ENCODE results near the gene PPP2R3A.
"Not testable (repeated sequence)": the region's sequence is repeated elsewhere in the genome, so short reads cannot be mapped to it uniquely, and the experiment has no call there.

The PPP2R3A gene

DNA sequence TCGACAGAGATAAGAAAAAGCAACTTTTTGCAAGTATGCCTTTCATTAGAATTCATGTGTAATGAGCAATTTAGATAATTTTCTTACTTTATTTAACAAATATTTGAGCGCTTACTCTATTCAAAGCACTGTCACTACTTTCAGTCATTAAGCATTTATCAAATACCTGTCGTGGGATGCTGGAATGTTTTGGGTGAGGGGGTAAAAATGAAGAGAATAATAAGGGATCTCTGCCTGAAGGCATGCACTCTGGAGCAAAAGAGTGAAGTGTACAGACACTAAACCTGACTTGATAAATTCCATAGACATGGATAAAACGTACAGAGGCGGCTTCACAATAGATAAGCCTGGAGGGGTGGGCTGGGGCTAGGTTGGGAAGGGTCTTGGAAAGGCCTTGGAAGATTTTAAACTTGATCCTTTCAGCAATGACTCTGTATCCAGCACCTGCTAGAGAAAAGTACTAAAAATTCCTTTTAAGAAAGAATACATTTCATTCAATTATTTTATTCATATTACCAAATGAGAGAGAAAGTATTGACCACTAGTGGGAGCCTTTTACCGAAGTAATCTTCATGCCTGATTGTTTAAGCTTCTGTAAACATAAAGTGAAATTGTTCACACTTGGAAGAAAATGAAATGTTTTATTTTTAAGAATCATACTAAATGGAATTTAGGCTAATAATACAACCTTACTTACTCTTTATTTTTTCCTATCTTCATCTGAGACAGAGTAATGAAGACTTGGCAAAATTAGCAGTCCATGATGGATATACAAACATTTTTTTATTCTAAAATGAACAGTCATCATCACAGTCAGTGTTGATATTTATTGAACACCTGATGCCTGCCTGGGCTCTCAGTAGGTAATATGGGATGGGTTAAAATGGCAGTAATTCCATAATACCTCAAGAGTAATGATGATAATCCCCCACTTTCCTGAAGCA is 113.2 kb downstream of the PPP2R3A start:
- in situ Hi-C loops (cut with HindIII; ENCODE audit: low sequenced_read_pairs): no loop called here

DNA sequence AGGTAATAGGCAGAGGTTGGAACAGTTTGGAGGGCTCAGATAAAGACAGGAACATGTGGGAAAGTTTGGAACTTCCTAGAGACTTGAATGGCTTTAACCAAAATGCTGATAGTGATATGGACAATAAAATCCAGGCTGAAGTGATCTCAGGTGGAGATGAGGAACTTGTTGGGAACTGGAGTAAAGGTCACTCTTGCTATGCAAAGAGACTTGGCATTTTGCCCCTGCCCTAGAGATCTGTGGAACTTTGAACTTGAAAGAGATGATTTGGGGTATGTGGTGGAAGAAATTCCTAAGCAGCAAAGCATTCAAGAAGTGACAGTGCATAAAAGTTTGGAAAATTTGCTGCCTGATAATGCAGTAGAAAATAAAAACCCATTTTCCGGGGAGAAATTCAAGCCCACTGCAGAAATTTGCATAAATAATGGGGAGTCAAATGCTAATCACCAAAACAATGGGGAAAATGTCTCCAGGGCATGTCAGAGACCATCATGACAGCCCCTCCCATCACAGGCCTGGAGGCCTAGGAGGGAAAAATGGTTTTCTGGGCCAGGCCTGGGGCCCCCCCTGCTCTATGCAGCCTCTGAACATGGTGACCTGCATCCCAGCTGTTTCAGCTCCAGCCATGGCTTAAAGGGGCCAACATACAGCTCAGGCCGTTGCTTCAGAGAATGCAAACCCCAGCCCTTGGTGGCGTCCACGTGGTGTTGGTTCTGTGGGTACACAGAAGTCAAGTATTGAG is 118.3 kb downstream of the PPP2R3A start:
- in situ Hi-C loops (cut with HindIII; ENCODE audit: low sequenced_read_pairs): not testable (repeated sequence)

DNA sequence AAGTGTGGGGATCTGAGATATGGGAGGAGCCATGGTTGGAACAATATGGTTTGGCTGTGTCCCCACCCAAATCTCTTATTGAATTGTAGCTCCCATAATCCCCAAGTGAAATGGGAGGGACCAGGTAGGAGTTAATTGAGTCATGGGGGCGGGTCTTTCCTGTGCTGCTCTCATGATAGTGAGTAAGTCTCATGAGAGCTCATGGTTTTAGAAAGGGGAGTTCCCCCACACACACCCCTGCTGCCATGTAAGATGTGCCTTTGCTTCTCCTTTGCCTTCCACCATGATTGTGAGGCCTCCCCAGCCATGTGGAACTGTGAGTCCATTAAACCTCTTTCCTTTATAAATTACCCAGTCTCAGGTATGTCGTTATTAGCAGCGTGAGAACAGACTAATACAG is 119.5 kb downstream of the PPP2R3A start:
- in situ Hi-C loops (cut with HindIII; ENCODE audit: low sequenced_read_pairs): not testable (repeated sequence)

DNA sequence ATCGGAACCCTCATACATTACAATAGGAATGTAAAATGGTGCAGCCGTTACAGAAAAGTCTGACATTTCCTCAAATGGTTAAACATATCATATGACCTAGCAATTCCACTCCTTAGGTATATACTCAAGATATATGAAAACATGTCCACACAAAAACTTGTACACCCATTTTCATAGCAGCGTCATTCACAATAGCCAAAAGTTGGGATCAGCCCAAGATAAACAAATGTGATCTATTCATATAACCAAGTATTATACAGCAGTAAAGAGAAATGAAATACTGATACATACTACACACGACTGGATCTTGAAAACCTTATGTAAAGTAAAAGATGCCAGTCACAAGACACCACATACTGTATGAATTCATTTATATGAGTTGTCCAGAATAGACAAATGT is 128.2 kb downstream of the PPP2R3A start:
- in situ Hi-C loops (cut with HindIII; ENCODE audit: low sequenced_read_pairs): no loop called here

DNA sequence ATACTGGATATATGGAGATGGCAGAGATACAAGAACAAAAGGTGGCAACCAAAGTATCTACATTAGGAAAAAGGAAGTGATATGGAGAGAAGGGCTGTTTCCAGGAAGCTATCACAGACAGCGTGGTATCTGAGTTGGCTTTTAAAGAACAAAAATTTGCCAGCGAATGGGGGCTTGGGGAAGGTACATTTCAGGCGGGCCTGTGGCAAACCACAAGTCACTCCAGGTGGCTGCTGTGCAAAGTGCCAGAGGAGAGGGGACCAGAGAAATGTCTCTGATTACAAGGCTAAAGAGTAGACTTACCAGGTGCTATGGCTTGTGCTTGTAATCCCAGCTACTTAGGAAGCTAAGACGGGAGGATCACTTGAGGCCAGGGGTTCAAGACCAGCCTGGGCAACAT is 139.5 kb downstream of the PPP2R3A start:
- in situ Hi-C loops (cut with HindIII; ENCODE audit: low sequenced_read_pairs): no loop called here

DNA sequence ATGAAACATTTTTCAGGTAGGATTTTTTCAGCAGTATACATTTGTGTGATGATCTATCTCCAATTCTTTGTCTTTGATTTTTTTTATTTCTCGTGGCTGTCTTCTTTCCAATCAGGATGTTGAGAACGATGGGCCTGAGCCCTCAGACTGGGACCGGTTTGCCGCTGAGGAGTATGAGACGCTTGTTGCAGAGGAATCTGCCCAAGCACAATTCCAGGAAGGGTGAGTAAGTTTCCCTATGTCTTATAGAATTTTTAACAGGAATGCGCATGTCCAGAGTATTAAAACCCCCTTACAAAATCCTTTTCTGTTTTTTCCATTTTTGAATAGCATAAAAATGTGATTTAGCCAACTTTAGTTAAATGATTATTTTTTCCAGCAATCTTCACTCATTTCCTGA is 140.6 kb downstream of the PPP2R3A start:
- in situ Hi-C loops (cut with HindIII; ENCODE audit: low sequenced_read_pairs): no loop called here

DNA sequence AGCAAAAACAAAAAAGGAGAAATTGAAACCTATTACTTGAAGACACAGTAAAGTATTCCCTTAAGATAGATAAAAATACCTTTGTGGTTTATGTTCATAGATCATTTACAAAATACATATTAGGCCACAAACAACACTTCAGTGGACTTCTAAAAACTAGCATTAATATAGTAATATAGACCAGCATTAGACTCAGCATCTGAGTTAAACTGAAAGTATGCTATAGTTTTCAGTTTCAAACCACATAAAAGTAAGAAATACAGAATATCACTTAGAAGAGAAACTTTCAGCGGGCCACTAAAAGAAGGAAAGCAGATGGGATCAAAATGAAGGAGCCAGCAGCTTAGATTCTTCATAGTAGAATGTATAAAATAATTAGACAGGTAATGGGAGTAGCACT is 144.0 kb downstream of the PPP2R3A start:
- in situ Hi-C loops (cut with HindIII; ENCODE audit: low sequenced_read_pairs): no loop called here

DNA sequence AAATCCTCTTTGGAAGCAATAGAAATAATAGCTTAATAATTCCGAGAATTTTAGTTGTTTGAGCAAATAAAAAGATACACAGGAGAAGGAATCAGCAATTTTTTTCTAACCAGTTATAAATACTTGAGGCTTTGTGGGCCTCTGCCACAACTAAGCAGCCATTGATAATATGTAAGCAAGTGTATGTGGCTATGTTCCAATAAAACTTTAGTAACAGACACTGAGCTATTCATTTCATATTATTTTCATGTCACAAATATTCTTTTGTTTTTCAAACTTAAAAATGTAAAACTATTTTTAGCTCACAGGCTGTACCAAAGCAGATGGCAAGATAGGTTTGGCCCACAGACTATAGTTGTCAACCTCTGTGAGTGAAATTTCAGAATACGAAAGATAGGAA is 145.0 kb downstream of the PPP2R3A start:
- in situ Hi-C loops (cut with HindIII; ENCODE audit: low sequenced_read_pairs): no loop called here

DNA sequence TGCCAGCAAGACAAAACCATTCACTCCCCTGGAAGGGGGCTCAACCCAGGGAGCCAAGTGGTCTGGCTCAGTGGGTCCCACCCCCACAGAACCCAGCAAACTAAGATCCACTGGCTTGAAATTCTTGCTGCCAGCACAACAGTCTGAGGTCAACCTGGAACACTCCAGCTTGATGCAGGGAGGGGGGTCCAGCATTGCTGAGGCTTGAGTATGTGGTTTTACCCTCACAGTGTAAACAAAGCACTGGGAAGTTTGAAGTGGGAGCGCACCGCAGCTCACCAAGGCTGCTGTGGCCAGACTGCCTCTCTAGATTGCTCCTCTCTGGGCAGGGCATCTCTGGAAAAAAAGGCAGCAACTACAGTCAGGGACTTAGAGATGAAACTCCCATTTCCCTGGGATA is 148.9 kb downstream of the PPP2R3A start:
- in situ Hi-C loops (cut with HindIII; ENCODE audit: low sequenced_read_pairs): no loop called here

DNA sequence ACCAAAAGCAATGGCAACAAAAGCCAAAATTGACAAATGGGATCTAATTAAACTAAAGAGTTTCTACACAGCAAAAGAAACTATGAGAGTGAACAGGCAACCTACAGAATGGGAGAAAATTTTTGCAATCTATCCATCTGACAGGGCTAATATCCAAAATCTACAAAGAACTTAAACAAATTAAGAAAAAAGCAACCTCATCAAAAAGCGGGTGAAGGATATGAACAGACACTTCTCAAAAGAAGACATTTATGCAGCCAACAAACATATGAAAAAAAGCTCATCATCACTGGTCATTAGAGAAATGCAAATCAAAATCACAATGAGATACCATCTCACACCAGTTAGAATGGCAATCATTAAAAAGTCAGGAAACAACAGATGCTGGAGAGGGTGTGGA is 153.8 kb downstream of the PPP2R3A start:
- in situ Hi-C loops (cut with HindIII; ENCODE audit: low sequenced_read_pairs): not testable (repeated sequence)

DNA sequence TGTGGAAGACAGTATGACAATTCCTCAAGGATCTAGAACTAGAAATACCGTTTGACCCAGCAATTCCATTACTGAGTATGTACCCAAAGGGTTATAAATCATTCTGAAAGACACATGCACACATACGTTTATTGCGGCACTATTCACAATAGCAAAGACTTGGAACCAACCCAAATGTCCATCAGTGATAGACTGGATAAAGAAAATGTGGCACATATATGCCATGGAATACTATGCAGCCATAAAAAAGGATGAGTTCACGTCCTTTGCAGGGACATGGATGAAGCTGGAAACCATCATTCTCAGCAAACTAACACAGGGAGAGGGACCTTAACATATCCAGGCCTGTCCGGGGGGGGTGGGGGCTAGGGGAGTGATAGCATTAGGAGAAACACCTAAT is 154.3 kb downstream of the PPP2R3A start:
- in situ Hi-C loops (cut with HindIII; ENCODE audit: low sequenced_read_pairs): not testable (repeated sequence)

DNA sequence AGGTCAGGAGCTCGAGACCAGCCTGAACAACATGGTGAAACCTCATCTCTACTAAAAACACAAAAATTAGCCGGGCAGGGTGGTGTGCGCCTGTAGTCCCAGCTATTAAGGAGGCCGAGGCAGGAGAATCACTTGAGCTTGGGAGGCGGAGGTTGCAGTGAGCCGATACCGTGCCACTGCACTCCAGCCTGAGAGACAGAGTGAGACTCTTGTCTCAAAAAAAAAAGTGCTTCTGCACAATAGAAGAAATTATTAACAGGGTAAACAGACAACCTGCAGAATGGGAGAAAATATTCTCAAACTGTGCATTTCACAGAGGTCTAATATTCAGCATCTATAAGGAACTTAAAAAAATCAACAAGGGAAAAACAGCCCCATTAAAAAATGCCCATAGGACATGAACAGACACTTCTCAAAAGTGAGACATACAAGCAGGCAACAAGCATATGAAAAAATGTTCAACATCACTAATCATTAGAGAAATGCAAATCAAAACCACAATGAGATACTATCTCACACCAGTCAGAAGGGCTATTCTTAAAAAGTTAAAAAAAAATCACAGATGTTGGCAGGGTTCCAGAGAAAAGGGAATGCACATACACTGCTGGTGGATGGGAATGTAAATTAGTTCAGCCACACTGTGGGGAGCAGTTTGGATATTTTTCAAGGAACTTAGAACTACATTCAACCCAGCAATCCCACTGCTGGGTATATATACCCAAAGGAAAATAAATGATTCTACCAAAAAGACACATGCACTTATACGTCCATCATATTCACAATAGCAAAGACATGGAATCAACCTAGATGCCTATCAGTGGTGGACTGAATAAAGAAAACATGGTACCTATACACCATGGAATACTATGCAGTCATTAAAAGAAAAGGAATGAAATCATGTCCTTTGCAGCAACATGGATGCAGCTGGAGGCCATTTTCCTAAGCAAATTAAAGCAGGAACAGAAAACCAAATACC is 155.1 kb downstream of the PPP2R3A start:
- in situ Hi-C loops (cut with HindIII; ENCODE audit: low sequenced_read_pairs): no loop called here

DNA sequence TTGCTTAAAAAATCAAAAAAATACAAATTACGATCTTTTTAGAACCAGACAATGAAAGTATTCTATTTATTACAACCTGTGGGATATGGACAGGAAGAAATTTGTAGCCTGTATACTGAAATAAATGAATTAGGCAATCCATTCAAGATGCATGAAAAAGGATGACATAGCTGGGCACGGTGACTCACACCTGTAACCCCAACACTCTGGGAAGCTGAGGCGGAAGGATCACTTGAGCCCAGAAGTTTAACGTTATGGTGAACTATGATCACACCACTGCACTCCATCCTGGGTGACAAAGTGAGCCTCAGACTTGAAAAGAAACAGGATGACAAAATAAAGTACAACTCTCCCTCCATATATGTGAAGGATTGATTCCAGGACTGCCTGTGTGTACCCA is 156.5 kb downstream of the PPP2R3A start:
- in situ Hi-C loops (cut with HindIII; ENCODE audit: low sequenced_read_pairs): no loop called here

DNA sequence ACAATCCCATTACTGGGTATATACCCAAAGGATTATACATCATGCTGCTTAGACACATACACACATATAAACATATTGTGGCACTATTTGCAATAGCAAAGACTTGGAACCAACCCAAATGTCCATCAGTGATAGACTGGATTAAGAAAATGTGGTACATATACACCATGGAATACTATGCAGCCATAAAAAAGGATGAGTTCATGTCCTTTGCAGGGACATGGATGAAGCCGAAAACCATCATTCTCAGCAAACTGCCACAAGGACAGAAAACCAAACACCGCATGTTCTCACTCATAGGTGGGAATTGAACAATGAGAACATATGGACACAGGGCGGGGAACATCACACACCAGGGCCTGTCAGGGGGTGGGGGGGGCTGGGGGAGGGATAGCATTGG is 166.1 kb downstream of the PPP2R3A start:
- in situ Hi-C loops (cut with HindIII; ENCODE audit: low sequenced_read_pairs): not testable (repeated sequence)

DNA sequence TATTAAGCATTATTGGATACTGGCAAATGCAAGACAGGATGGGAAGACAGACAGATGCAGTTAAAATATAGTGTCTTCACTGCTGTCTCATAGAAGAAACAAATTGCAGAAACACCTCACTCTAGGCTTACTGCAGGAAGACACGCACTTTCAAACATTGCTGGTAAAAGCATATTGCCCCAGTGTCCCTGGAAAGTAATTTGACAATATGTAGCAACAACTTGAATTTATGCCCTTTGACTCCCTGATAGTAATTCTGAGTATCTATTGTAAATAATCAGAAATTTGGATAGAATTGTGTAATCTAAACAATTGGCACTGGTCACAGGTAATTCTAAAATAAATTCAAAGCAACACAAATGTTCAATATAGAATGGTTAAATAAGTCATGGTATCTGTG is 168.6 kb downstream of the PPP2R3A start:
- in situ Hi-C loops (cut with HindIII; ENCODE audit: low sequenced_read_pairs): no loop called here

DNA sequence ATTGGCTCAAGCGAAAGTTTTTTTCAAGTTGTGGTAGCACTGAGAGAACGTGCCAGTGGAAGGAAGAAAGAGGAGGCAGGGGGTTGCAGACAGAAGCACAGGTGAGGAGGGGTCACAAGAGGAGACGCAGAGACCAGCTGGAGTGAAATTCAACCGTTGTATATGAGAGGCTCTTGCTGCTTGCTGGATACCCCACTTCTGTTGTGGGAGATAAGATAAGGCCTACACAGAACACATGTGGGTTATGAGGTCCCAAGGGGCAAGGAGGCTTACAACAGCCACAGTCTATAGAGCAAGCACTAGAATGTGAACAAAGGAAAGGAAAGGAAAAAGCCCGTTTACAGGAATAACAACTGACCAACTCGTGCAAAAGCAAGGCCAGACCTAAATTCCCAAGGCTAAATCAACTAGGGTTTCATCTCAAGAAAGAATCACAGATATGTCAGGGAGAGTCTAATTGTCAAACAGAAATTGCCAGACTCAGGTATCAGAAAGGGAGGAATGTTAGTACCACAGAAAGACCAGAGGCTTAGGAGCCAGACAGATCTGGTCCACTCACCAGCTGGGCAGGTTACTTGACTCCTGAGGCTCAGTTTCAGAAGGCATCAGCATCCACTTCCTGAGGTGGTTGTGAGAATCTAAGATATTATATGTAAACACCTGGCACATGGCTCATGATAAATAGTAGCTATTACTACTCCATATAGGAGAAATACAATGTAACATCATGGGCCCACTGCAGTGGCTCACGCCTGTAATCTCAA is 169.7 kb downstream of the PPP2R3A start:
- in situ Hi-C loops (cut with HindIII; ENCODE audit: low sequenced_read_pairs): no loop called here

DNA sequence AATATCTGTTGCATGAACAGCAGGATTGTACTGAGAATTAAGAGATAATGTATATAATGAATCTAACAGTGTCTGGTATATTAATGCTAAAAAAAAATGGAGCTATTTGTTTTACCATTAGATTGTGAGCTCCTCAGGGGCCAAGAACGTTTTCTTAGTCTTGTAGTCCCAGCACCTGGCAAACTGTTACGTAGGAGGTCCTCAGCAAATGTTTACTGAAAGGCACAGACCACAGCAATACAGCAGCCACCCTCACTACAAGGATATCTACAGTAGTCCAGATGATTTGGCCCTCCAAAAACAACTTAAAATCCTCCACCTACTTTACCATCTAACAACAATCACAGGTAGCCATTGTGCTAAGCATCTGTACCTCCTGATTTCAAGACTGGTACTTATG is 170.9 kb downstream of the PPP2R3A start:
- in situ Hi-C loops (cut with HindIII; ENCODE audit: low sequenced_read_pairs): no loop called here

DNA sequence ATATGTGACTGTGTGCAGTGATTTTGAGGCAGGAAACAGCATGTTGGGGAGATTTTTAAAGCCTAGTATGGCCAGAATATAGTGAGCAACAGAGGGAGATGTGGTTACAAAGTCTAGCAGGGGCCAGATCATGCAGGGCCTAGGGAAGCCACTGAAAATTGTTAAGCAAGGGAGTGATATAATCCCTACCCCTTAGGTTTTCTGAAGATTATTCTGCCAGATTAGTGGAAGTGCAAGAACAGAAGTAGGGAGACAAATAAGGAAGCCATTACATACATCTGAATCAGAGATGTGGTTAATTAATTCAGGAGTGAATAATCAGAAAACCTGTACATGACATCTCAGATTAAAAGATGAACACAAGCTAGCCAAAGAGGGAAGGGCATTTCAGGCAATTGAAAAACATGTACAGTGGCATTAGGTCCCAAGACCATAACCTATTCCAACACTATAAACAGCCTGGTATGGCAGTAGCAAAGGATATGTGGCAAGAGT is 175.8 kb downstream of the PPP2R3A start:
- in situ Hi-C loops (cut with HindIII; ENCODE audit: low sequenced_read_pairs): no loop called here

DNA sequence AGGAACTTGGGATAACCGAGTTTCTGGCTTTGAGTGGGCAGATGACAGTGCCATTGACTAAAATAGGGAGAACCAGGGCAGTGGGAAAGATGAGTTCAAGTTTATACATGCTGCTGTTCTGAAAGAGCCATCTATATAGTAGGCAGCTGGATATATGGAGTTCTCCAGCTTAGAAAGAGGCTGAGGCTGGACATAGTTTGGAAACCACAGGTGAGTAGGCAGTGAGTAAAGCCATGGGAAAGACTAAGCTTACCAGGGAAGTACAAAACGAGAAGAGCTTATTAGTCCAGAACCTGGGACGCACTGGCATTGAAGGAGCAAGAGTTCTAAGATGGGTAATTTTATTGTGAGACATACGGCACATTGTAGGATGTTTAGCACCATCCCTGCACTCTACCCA is 176.4 kb downstream of the PPP2R3A start:
- in situ Hi-C loops (cut with HindIII; ENCODE audit: low sequenced_read_pairs): no loop called here

DNA sequence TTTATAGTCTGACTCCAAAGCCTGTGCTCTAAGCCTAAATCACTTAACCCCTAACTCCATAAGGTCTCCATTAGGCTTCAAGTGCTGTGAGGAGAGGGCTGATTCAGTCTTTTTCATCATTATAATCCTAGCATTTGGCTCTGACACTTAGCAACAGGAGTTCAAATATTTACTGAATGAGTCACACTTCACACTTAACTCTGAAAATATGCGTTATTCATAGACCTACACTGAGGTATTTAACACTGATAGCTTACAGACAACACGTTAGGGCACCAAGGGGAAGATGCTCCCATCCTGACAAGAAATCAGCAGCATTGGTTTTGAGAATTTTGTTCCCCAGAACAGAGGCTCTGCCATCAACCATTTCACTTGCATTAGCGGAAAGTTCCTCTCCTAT is 177.1 kb downstream of the PPP2R3A start:
- in situ Hi-C loops (cut with HindIII; ENCODE audit: low sequenced_read_pairs): no loop called here

Measured in DLD1 (cell line).